ENCODE measurements around the gene TMEM17. TPM values are rescaled to one million over a fixed set of nuclear protein-coding genes. Genes with fewer than 3 reads are reported as not detected.
A peak's percentile ranks its signal among the peaks of the same experiment; 100 is the strongest.

The TMEM17 gene
- polyA plus RNA-seq, 1 experiment, result 2.5 TPM

DNA sequence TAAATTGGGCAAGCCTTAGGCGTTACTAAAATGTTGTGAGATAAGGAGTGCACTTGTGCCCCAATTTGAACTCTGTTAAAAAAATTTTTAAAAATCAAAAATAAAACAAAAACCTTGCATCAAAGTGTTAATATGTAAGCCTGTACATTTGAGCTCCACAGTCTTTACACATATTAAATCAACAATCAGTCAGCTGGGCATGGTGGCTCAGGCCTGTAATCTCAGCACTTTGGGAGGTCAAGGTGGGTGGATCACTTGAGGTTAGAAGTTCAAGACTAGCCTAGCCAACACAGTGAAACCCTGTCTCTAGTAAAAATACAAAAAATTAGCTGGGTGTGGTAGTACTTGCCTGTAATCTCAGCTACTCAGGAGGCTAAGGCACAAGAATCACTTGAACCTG is 16.3 kb downstream of the TMEM17 start:
- H3K9me3 ChIP-seq (ENCODE audit: control insufficient read depth, insufficient read depth, low read length), result no peaks in the 10 kb centered on the region
- POLR2A ChIA-PET, result no interaction called here
- CTCF ChIA-PET, result interaction anchor here (0.7 to 0.8 kb wide), 2 partner anchors 33 to 286 kb away, joined by 3 read pairs; no protein-coding TSS in a partner anchor
- DNase-seq (ENCODE audit: low read depth, low spot score), result no peak
- TF ChIP-seq, protein P1, sequence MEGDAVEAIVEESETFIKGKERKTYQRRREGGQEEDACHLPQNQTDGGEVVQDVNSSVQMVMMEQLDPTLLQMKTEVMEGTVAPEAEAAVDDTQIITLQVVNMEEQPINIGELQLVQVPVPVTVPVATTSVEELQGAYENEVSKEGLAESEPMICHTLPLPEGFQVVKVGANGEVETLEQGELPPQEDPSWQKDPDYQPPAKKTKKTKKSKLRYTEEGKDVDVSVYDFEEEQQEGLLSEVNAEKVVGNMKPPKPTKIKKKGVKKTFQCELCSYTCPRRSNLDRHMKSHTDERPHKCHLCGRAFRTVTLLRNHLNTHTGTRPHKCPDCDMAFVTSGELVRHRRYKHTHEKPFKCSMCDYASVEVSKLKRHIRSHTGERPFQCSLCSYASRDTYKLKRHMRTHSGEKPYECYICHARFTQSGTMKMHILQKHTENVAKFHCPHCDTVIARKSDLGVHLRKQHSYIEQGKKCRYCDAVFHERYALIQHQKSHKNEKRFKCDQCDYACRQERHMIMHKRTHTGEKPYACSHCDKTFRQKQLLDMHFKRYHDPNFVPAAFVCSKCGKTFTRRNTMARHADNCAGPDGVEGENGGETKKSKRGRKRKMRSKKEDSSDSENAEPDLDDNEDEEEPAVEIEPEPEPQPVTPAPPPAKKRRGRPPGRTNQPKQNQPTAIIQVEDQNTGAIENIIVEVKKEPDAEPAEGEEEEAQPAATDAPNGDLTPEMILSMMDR (IDR thresholded peaks at IDR 0.05; ENCODE audit: low read depth, low read length), result no peak
- no peak overlapping the region for H3K4me3 ChIP-seq (ENCODE audit: low read depth, low read length)
- H3K27ac ChIP-seq (ENCODE audit: low read depth, low read length), result no peak overlapping the region
- H3K27me3 ChIP-seq (ENCODE audit: control insufficient read depth, insufficient read depth, low read length), result no peaks in the 10 kb centered on the region

DNA sequence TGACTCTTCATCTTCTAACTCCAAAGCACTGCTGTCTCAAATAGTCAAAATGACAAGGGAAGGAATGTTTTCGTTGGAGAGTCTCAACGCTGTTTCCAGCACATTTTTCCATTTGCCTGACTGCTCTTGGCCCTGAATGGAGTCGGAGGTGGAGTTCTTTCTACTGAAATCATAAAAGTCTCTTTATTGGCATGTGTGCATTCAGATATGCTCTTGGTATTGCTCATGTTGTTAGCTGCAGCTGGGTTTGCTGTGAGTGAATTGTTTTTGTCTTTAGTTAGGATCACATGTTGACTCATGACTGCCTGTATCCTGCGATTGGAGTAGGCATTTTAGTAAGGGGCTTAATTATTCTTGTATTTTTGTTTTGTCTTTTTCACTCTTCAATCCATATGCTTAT is 16.8 kb downstream of the TMEM17 start:
- H3K27me3 ChIP-seq (ENCODE audit: control insufficient read depth, insufficient read depth, low read length), result no peaks in the 10 kb centered on the region
- CTCF ChIA-PET, result interaction anchor here (0.7 to 0.8 kb wide), 2 partner anchors 10 to 286 kb away, joined by 3 read pairs; no protein-coding TSS in a partner anchor
- TF ChIP-seq, protein P1 (IDR thresholded peaks at IDR 0.05; ENCODE audit: low read depth, low read length), result no peak
- H3K9me3 ChIP-seq (ENCODE audit: control insufficient read depth, insufficient read depth, low read length), result no peaks in the 10 kb centered on the region
- POLR2A ChIA-PET, result interaction anchor here (0.6 kb wide), 1 partner anchor 11 kb away, joined by 5 read pairs; no protein-coding TSS in a partner anchor
- peak; percentile 8 for DNase-seq (ENCODE audit: low read depth, low spot score)
- H3K4me3 ChIP-seq (ENCODE audit: low read depth, low read length), result no peak overlapping the region
- no peak overlapping the region for H3K27ac ChIP-seq (ENCODE audit: low read depth, low read length)

DNA sequence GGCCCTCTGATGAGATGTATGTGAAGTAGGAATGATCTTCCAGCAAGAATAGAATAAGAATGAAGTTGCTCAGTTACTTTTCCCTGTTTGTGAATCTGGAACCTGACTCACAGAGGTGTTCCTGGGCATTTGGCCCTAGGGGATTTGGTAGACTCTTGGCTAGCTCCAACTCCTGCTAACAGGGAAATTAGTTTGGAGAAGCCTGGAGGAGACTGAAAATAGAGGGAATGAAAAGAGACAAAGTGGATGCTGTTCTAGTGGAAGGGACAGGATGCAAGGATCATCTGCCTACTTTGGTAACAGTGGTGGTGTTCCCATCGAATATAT is 19.6 kb downstream of the TMEM17 start:
- H3K27ac ChIP-seq (ENCODE audit: low read depth, low read length), result no peak overlapping the region
- CTCF ChIA-PET, result interaction anchor here (1.1 kb wide), 1 partner anchor 30 kb away, joined by 3 read pairs; no protein-coding TSS in a partner anchor

DNA sequence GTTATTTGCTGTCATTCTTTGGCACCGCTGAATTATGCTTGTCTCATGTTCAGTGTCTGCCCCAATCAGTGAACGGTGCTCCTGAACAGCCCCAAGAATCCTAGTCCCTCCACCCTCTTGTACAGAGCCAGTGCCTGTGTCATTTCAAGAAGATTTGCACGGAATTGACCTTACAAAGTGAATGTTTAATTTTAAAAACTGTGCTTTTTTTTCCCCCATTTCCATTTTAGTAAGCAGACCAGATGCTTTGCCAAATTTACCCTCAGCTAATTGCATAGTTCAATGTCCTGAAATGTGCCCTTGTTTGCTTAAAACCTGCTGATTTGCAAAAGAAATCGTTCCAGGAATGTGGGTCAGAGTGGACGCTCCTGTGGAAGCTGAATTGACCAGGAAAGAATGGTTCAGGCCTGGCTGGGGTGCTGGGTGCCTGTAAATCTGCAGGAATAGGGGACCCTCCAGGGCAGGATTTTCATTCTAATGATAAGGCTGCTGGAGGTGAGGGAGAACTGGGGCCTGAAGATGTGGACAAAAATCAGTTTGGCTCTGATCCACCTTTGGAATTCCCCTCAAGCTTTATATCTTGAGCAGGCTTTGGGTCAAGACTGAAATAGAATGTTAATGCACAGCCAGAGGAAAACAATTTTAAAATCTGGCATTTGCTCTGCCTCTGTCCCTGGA is 20.1 kb downstream of the TMEM17 start:
- H3K4me3 ChIP-seq (ENCODE audit: low read depth, low read length), result no peak overlapping the region
- DNase-seq (ENCODE audit: low read depth, low spot score), result no peak

More for the DNA sequence above, 19.6 kb downstream of the TMEM17 start:
- no peaks in the 10 kb centered on the region for H3K27me3 ChIP-seq (ENCODE audit: control insufficient read depth, insufficient read depth, low read length)
- no peak for DNase-seq (ENCODE audit: low read depth, low spot score)
- no peaks in the 10 kb centered on the region for H3K9me3 ChIP-seq (ENCODE audit: control insufficient read depth, insufficient read depth, low read length)
- POLR2A ChIA-PET, result interaction anchor here (0.6 kb wide), 1 partner anchor 256 kb away, joined by 9 read pairs; no protein-coding TSS in a partner anchor
- no peak overlapping the region for H3K4me3 ChIP-seq (ENCODE audit: low read depth, low read length)
- TF ChIP-seq, protein P1 (IDR thresholded peaks at IDR 0.05; ENCODE audit: low read depth, low read length), result no peak

More for the DNA sequence above, 20.1 kb downstream of the TMEM17 start:
- Histone ChIP-seq H3K27me3 (ENCODE audit: control insufficient read depth, insufficient read depth, low read length) (no peaks in the 10 kb centered on the region), H3K9me3 (ENCODE audit: control insufficient read depth, insufficient read depth, low read length) (no peaks in the 10 kb centered on the region), H3K27ac (ENCODE audit: low read depth, low read length) (no peak overlapping the region)
- ChIA-PET CTCF (interaction anchor here (1.1 kb wide), 1 partner anchor 29 kb away, joined by 3 read pairs; no protein-coding TSS in a partner anchor), POLR2A (interaction anchor here (0.6 kb wide), 1 partner anchor 256 kb away, joined by 9 read pairs; no protein-coding TSS in a partner anchor)
- TF ChIP-seq, protein P1 (IDR thresholded peaks at IDR 0.05; ENCODE audit: low read depth, low read length), result no peak
